OCI-LY7 (cell line): ENCODE data around the gene BRAF. TPM values are rescaled to one million over a fixed set of nuclear protein-coding genes. Genes with fewer than 3 reads are reported as not detected.

Experiments used
- BruUV-seq: library from RNA; stranded (reverse); fragments of 400-500 nt; replicated peaks from 2 replicates; lab custom pipeline; 2021; lab: Mats Ljungman, UMichigan
- CTCF ChIA-PET: fragments of 300-600 bp; sonication (Branson Sonifier 250); formaldehyde crosslinking; loops from one replicate; lab custom pipeline; 2022; ENCODE audit warnings: antibody characterized with exemption; ENCODE audit not compliant: unreplicated experiment; lab: Charles Lee
- POLR2A ChIA-PET: fragments of 300-600 bp; sonication (Branson Sonifier 250); formaldehyde crosslinking; loops from one replicate; lab custom pipeline; 2022; ENCODE audit warnings: antibody characterized with exemption; lab: Charles Lee
- DNase-seq: peaks from one replicate; pipeline ENCODE4 v3.0.0-alpha.2; 2015; ENCODE audit warnings: low spot score
- H2AFZ ChIP-seq: fragments of 200-600 bp; sonication (generic), shearing (Covaris generic); 2 replicates; pipeline ENCODE4 v1.6.1; 2014; ENCODE audit warnings: mild to moderate bottlenecking, antibody characterized with exemption, low read length, moderate library complexity
- H3K27ac ChIP-seq: fragments of 200-600 bp; sonication (generic); 2 replicates; pipeline ENCODE4 v1.5.1; 2014; ENCODE audit warnings: mixed run types, low read depth, mild to moderate bottlenecking, moderate library complexity, low read length, inconsistent platforms; ENCODE audit not compliant: poor library complexity, severe bottlenecking
- H3K36me3 ChIP-seq: fragments of 200-600 bp; sonication (generic); 2 replicates; pipeline ENCODE4 v1.6.1; 2014; ENCODE audit warnings: mild to moderate bottlenecking, antibody characterized with exemption, low read length, moderate library complexity, mixed read lengths; ENCODE audit not compliant: insufficient read depth
- H3K4me1 ChIP-seq: fragments of 200-600 bp; sonication (generic); 2 replicates; pipeline ENCODE4 v1.5.1; 2014; ENCODE audit warnings: mild to moderate bottlenecking, low read length; ENCODE audit not compliant: insufficient read depth, poor library complexity, severe bottlenecking
- H3K4me2 ChIP-seq: fragments of 200-600 bp; sonication (generic); 2 replicates; pipeline ENCODE4 v1.6.1; 2014; ENCODE audit warnings: mild to moderate bottlenecking, low read length
- H3K4me3 ChIP-seq: fragments of 200-600 bp; sonication (generic); 2 replicates; pipeline ENCODE4 v1.5.1; 2014; ENCODE audit warnings: mild to moderate bottlenecking, low read depth, low read length; ENCODE audit not compliant: poor library complexity, severe bottlenecking
- H3K79me2 ChIP-seq: fragments of 200-600 bp; sonication (generic); 2 replicates; pipeline ENCODE4 v1.6.1; 2016; ENCODE audit warnings: low read depth, mild to moderate bottlenecking, low read length, moderate library complexity, mixed read lengths; ENCODE audit not compliant: insufficient read depth
- H3K9me2 ChIP-seq: fragments of 200-600 bp; sonication (generic); 2 replicates; pipeline ENCODE4 v1.6.1; 2016; ENCODE audit warnings: mild to moderate bottlenecking, low read length, mixed read lengths; ENCODE audit not compliant: insufficient read depth
- H3K9me3 ChIP-seq: fragments of 200-600 bp; sonication (generic); 2 replicates; pipeline ENCODE4 v1.6.1; 2014; ENCODE audit warnings: mild to moderate bottlenecking, mixed run types, low read length, mixed read lengths
- H4K20me1 ChIP-seq: fragments of 200-600 bp; sonication (generic); 2 replicates; pipeline ENCODE4 v1.6.1; 2014; ENCODE audit warnings: mild to moderate bottlenecking, antibody characterized with exemption, low read length, moderate library complexity, mixed read lengths; ENCODE audit not compliant: insufficient read depth
- CTCF ChIP-seq: fragments of 200-600 bp; sonication (generic); conservative IDR thresholded peaks from 2 replicates; pipeline ENCODE4 v1.5.1; 2014; ENCODE audit warnings: mild to moderate bottlenecking, antibody characterized with exemption, low read length, moderate library complexity, mixed read lengths
- EZH2phosphoT487 ChIP-seq: fragments of 200-600 bp; sonication (generic); IDR thresholded peaks from 2 replicates; pipeline ENCODE4 v1.6.1; 2018; ENCODE audit warnings: low read depth, borderline replicate concordance, mild to moderate bottlenecking, mixed run types, antibody characterized with exemption, low read length, moderate library complexity, mixed read lengths
- intact Hi-C: fragments of 100-400 bp; cut with micrococcal nuclease; formaldehyde crosslinking; loops from one replicate; pipeline ENCODE4 v1.10.0; 2022; ENCODE audit not compliant: unreplicated experiment
- total RNA-seq, 2 experiments: library from RNA; depleted of rRNA in 1 of 2; stranded (reverse); fragments of >200 nt in 1 of 2; shearing (Covaris generic) in 1 of 2; gene quantifications; 2 replicates each; pipeline ENCODE4 v1.2.3, GENCODE V29; 2014 to 2022

The BRAF gene
- total RNA-seq, 2 experiments from 2014 or later, result 17.1 to 41.6 TPM

GRCh38 chr7:140723574-140723973 is 201.2 kb downstream of the BRAF start:
- no peaks in the 10 kb centered on the region for H3K79me2 ChIP-seq
- CTCF ChIA-PET, result no interaction called here
- H3K4me3 ChIP-seq, result no peak overlapping the region
- H3K36me3 ChIP-seq, result no peaks in the 10 kb centered on the region
- no peak overlapping the region for H3K4me2 ChIP-seq
- BruUV-seq, result no TSS peak
- no peak overlapping the region for H2AFZ ChIP-seq
- TF ChIP-seq EZH2phosphoT487 (no peak), CTCF (no peak)
- H3K9me2 ChIP-seq, result no peaks in the 10 kb centered on the region
- no peaks in the 10 kb centered on the region for H3K9me3 ChIP-seq
- H4K20me1 ChIP-seq, result no peaks in the 10 kb centered on the region
- intact Hi-C loops, result loop anchor here (10.0 kb wide), 2 partner anchors 291 to 811 kb away; partner anchors contain the start of gene MRPS33
- no peak for DNase-seq
- POLR2A ChIA-PET, result interaction anchor here (1.1 kb wide), 1 partner anchor 20 kb away, joined by 4 read pairs; no protein-coding TSS in a partner anchor
- H3K27ac ChIP-seq, result no peak overlapping the region
- peaks cover 9% of the 10 kb centered on the region for H3K4me1 ChIP-seq

GRCh38 chr7:140723006-140723405 is 201.7 kb downstream of the BRAF start:
- DNase-seq, result no peak
- TF ChIP-seq CTCF (no peak), EZH2phosphoT487 (no peak)
- Histone ChIP-seq H3K4me1 (peaks cover 9% of the 10 kb centered on the region), H4K20me1 (no peaks in the 10 kb centered on the region), H3K36me3 (no peaks in the 10 kb centered on the region), H2AFZ (no peak overlapping the region), H3K27ac (no peak overlapping the region), H3K9me3 (no peaks in the 10 kb centered on the region), H3K4me2 (no peak overlapping the region), H3K9me2 (no peaks in the 10 kb centered on the region), H3K79me2 (no peaks in the 10 kb centered on the region), H3K4me3 (no peak overlapping the region)
- CTCF ChIA-PET, result no interaction called here
- intact Hi-C loops, result loop anchor here (10.0 kb wide), 2 partner anchors 292 to 812 kb away; partner anchors contain the start of gene MRPS33
- POLR2A ChIA-PET, result interaction anchor here (1.1 kb wide), 1 partner anchor 20 kb away, joined by 4 read pairs; no protein-coding TSS in a partner anchor
- BruUV-seq, result no TSS peak

GRCh38 chr7:140722254-140722653 is 202.5 kb downstream of the BRAF start:
- H3K9me2 ChIP-seq, result no peaks in the 10 kb centered on the region
- no peaks in the 10 kb centered on the region for H3K9me3 ChIP-seq
- CTCF ChIA-PET, result no interaction called here
- intact Hi-C loops, result loop anchor here (10.0 kb wide), 2 partner anchors 293 to 813 kb away; partner anchors contain the start of gene MRPS33
- POLR2A ChIA-PET, result interaction anchor here (1.1 kb wide), 1 partner anchor 19 kb away, joined by 4 read pairs; no protein-coding TSS in a partner anchor
- H4K20me1 ChIP-seq, result no peaks in the 10 kb centered on the region
- DNase-seq, result no peak
- H2AFZ ChIP-seq, result no peak overlapping the region
- H3K36me3 ChIP-seq, result no peaks in the 10 kb centered on the region
- peaks cover 14% of the 10 kb centered on the region for H3K4me1 ChIP-seq
- no peak for TF ChIP-seq CTCF
- H3K79me2 ChIP-seq, result no peaks in the 10 kb centered on the region
- H3K4me3 ChIP-seq, result no peak overlapping the region
- no TSS peak for BruUV-seq
- H3K4me2 ChIP-seq, result no peak overlapping the region
- H3K27ac ChIP-seq, result no peak overlapping the region
